ENCODE data around the gene MRPL4.

DNA sequence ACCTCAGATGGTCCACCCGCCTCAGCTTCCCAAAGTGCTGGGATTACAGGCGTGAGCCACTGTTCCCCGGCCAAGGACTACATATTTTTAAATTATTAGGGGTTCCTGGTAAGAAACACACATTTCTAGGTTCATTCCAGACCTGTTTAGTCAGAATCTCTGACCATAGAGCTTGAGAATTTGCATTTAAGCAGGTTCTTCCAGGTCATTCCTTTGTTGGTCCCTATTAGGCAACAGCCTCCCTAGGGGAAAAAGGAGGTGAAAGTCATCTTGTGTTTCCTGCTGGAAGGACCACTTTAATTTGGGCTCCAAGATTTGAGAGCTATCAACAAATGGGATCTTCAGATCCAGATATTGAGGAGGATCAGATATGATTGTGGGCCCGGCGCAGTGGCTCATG is 37.2 kb upstream of the MRPL4 start:
- TF ChIP-seq, protein P1, sequence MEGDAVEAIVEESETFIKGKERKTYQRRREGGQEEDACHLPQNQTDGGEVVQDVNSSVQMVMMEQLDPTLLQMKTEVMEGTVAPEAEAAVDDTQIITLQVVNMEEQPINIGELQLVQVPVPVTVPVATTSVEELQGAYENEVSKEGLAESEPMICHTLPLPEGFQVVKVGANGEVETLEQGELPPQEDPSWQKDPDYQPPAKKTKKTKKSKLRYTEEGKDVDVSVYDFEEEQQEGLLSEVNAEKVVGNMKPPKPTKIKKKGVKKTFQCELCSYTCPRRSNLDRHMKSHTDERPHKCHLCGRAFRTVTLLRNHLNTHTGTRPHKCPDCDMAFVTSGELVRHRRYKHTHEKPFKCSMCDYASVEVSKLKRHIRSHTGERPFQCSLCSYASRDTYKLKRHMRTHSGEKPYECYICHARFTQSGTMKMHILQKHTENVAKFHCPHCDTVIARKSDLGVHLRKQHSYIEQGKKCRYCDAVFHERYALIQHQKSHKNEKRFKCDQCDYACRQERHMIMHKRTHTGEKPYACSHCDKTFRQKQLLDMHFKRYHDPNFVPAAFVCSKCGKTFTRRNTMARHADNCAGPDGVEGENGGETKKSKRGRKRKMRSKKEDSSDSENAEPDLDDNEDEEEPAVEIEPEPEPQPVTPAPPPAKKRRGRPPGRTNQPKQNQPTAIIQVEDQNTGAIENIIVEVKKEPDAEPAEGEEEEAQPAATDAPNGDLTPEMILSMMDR (IDR thresholded peaks at IDR 0.05; ENCODE audit: poor library complexity), result no peak
- TF ChIP-seq EZH2 (IDR thresholded peaks at IDR 0.05; ENCODE audit: borderline replicate concordance), result no peak

Measured in hepatocyte (in vitro differentiated cells).